Neural progenitor cell (in vitro differentiated cells): Measurements from ENCODE around the gene VTA1.

ENCODE experiments used
- EZH2 ChIP-seq: fragments of 200-600 bp; sonication (generic); IDR thresholded peaks from 2 replicates; pipeline ENCODE4 v1.6.1; 2017; ENCODE audit warnings: antibody characterized with exemption, mild to moderate bottlenecking, moderate library complexity
- EZH2phosphoT487 ChIP-seq: fragments of 200-600 bp; sonication (generic); IDR thresholded peaks from 2 replicates; pipeline ENCODE4 v1.6.1; 2017; ENCODE audit warnings: antibody characterized with exemption
- TF ChIP-seq, protein P1 (sequence below): fragments of 200-600 bp; sonication (generic); IDR thresholded peaks from 2 replicates; pipeline ENCODE4 v1.5.1; 2017; ENCODE audit warnings: antibody characterized with exemption, mild to moderate bottlenecking

- TF ChIP-seq EZH2 (no peak), EZH2phosphoT487 (no peak)
- TF ChIP-seq, protein P1, sequence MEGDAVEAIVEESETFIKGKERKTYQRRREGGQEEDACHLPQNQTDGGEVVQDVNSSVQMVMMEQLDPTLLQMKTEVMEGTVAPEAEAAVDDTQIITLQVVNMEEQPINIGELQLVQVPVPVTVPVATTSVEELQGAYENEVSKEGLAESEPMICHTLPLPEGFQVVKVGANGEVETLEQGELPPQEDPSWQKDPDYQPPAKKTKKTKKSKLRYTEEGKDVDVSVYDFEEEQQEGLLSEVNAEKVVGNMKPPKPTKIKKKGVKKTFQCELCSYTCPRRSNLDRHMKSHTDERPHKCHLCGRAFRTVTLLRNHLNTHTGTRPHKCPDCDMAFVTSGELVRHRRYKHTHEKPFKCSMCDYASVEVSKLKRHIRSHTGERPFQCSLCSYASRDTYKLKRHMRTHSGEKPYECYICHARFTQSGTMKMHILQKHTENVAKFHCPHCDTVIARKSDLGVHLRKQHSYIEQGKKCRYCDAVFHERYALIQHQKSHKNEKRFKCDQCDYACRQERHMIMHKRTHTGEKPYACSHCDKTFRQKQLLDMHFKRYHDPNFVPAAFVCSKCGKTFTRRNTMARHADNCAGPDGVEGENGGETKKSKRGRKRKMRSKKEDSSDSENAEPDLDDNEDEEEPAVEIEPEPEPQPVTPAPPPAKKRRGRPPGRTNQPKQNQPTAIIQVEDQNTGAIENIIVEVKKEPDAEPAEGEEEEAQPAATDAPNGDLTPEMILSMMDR: no peak
These were observed 45.3 kb downstream of the VTA1 start for GRCh38 chr6:142192343-142192742.
